HG03558 (cell line): Measurements from ENCODE around the gene PCARE.

Experiments
- ATAC-seq: cut with Tn5 transposase; IDR thresholded peaks from one replicate; pipeline ENCODE4 v1.9.1; 2021; ENCODE audit warnings: moderate number of reproducible peaks; ENCODE audit not compliant: unreplicated experiment; ENCODE audit errors: extremely low read depth

The PCARE gene

DNA sequence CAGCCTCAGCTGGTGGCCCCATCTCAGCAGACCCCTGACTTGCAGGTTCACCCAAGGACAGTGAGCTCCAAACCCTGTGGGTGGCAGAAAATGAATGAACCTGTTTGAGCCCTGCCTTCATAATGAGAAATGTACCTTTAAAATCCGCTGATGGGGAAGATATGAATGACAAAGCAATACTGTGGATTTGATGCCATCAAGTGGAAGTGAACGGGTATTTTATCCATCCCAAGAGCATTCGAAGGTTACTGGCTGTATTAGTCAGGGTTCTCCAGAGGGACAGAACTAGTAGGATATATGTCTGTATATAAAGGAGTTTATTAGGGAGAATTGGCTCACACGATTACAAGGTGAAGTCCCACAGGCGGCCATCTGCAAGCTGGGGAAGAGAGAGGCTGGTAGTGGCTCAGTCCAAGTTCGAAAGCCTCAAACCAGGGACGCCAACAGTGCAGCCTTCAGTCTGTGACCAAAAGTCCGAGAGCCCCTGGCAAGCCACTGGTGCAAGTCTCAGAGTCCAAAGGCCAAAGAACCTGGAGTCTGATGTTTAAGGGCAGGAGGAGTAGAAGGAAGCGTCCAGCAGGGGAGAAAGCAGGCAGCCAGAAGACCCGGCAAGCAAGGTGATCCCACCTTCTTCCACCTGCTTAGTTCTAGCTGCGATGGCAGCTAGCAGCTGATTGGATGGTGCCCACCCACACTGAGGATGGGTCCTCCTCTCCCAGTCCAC is 61.1 kb downstream of the PCARE start:
- no peak for ATAC-seq

GRCh38 chr2:29012211-29012681 is 62.1 kb downstream of the PCARE start:
- ATAC-seq = no peak
